ENCODE measurements around the gene DGAT2L6.

Gene DGAT2L6

GRCh38 chrX:70247252-70247651 is 70.0 kb downstream of the DGAT2L6 start:
- Histone ChIP-seq H3K27me3 (ENCODE audit: low read length) (no peaks in the 10 kb centered on the region), H3K79me2 (ENCODE audit: insufficient read depth, low read length) (no peaks in the 10 kb centered on the region), H3K4me3 (ENCODE audit: insufficient read depth, low read length, poor library complexity, severe bottlenecking) (no peak overlapping the region), H3K9me2 (replicated peaks; ENCODE audit: insufficient read depth, low read length) (no peaks in the 10 kb centered on the region), H3K27ac (ENCODE audit: low read depth, low read length) (no peak overlapping the region), H4K20me1 (ENCODE audit: low read depth, low read length) (no peaks in the 10 kb centered on the region), H3K4me2 (ENCODE audit: low read depth, low read length, poor library complexity, severe bottlenecking) (no peak overlapping the region), H3F3A (ENCODE audit: insufficient read depth) (no peaks in the 10 kb centered on the region), H3K36me3 (ENCODE audit: low read length) (no peaks in the 10 kb centered on the region), H3K9me3 (ENCODE audit: insufficient read depth, low read length) (no peaks in the 10 kb centered on the region), H3K9ac (ENCODE audit: low read length) (no peak overlapping the region), H2AFZ (ENCODE audit: low read depth, low read length, severe bottlenecking) (no peak overlapping the region)
- TF ChIP-seq, protein P1, sequence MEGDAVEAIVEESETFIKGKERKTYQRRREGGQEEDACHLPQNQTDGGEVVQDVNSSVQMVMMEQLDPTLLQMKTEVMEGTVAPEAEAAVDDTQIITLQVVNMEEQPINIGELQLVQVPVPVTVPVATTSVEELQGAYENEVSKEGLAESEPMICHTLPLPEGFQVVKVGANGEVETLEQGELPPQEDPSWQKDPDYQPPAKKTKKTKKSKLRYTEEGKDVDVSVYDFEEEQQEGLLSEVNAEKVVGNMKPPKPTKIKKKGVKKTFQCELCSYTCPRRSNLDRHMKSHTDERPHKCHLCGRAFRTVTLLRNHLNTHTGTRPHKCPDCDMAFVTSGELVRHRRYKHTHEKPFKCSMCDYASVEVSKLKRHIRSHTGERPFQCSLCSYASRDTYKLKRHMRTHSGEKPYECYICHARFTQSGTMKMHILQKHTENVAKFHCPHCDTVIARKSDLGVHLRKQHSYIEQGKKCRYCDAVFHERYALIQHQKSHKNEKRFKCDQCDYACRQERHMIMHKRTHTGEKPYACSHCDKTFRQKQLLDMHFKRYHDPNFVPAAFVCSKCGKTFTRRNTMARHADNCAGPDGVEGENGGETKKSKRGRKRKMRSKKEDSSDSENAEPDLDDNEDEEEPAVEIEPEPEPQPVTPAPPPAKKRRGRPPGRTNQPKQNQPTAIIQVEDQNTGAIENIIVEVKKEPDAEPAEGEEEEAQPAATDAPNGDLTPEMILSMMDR (IDR thresholded peaks at IDR 0.05; ENCODE audit: insufficient read depth, low read length, poor library complexity, severe bottlenecking), result no peak
- TF ChIP-seq EZH2phosphoT487 (conservative IDR thresholded peaks at IDR 0.05; ENCODE audit: low read length), result no peak

- Histone ChIP-seq H3K36me3 (ENCODE audit: low read length) (no peaks in the 10 kb centered on the region), H3K9me2 (replicated peaks; ENCODE audit: insufficient read depth, low read length) (no peaks in the 10 kb centered on the region), H3K27ac (ENCODE audit: low read depth, low read length) (no peak overlapping the region), H2AFZ (ENCODE audit: low read depth, low read length, severe bottlenecking) (no peak overlapping the region), H3K9me3 (ENCODE audit: insufficient read depth, low read length) (no peaks in the 10 kb centered on the region), H4K20me1 (ENCODE audit: low read depth, low read length) (no peaks in the 10 kb centered on the region), H3K4me2 (ENCODE audit: low read depth, low read length, poor library complexity, severe bottlenecking) (no peak overlapping the region), H3K79me2 (ENCODE audit: insufficient read depth, low read length) (no peaks in the 10 kb centered on the region), H3K9ac (ENCODE audit: low read length) (no peak overlapping the region), H3F3A (ENCODE audit: insufficient read depth) (no peaks in the 10 kb centered on the region), H3K27me3 (ENCODE audit: low read length) (no peaks in the 10 kb centered on the region), H3K4me3 (ENCODE audit: insufficient read depth, low read length, poor library complexity, severe bottlenecking) (no peak overlapping the region)
- TF ChIP-seq, protein P1 (IDR thresholded peaks at IDR 0.05; ENCODE audit: insufficient read depth, low read length, poor library complexity, severe bottlenecking), result no peak
- TF ChIP-seq EZH2phosphoT487 (conservative IDR thresholded peaks at IDR 0.05; ENCODE audit: low read length), result no peak
These were observed 75.2 kb downstream of the DGAT2L6 start for GRCh38 chrX:70252491-70252890.

- Histone ChIP-seq H3K9me3 (ENCODE audit: insufficient read depth, low read length) (no peaks in the 10 kb centered on the region), H3F3A (ENCODE audit: insufficient read depth) (no peaks in the 10 kb centered on the region), H3K9me2 (replicated peaks; ENCODE audit: insufficient read depth, low read length) (no peaks in the 10 kb centered on the region), H3K4me2 (ENCODE audit: low read depth, low read length, poor library complexity, severe bottlenecking) (no peak overlapping the region), H3K27ac (ENCODE audit: low read depth, low read length) (no peak overlapping the region), H3K27me3 (ENCODE audit: low read length) (no peaks in the 10 kb centered on the region), H3K79me2 (ENCODE audit: insufficient read depth, low read length) (no peaks in the 10 kb centered on the region), H3K4me3 (ENCODE audit: insufficient read depth, low read length, poor library complexity, severe bottlenecking) (no peak overlapping the region), H2AFZ (ENCODE audit: low read depth, low read length, severe bottlenecking) (no peak overlapping the region), H3K9ac (ENCODE audit: low read length) (no peak overlapping the region), H4K20me1 (ENCODE audit: low read depth, low read length) (no peaks in the 10 kb centered on the region), H3K36me3 (ENCODE audit: low read length) (no peaks in the 10 kb centered on the region)
- TF ChIP-seq EZH2phosphoT487 (conservative IDR thresholded peaks at IDR 0.05; ENCODE audit: low read length), result no peak
- TF ChIP-seq, protein P1 (IDR thresholded peaks at IDR 0.05; ENCODE audit: insufficient read depth, low read length, poor library complexity, severe bottlenecking), result no peak
These were observed 76.2 kb downstream of the DGAT2L6 start for GRCh38 chrX:70253377-70254062.

All from SU-DHL-6 (cell line).